Keratinocyte (primary cell): Measurements from ENCODE around the gene FANCC. TPM values are rescaled to one million over a fixed set of nuclear protein-coding genes. Genes with fewer than 3 reads are reported as not detected.

ENCODE experiments used
- DNase-seq: peaks from one replicate; pipeline ENCODE4 v3.0.0-alpha.2; 2011; ENCODE audit warnings: low read depth, missing footprints, low spot score
- FAIRE-seq: peaks from 2 replicates; lab custom pipeline; 2011; peaks lifted over from hg19 to GRCh38; lab: Jason Lieb, UNC
- H2AFZ ChIP-seq: 2 replicates; pipeline ENCODE4 v1.6.0; 2012; ENCODE audit warnings: low read length, control low read depth, inconsistent platforms; ENCODE audit not compliant: control insufficient read depth
- H3K27ac ChIP-seq: 2 replicates; pipeline ENCODE4 v1.5.1; 2011; ENCODE audit warnings: low read length; ENCODE audit not compliant: control insufficient read depth, insufficient read depth
- H3K27me3 ChIP-seq: 3 replicates; pipeline ENCODE4 v1.6.0; 2011; ENCODE audit warnings: low read length; ENCODE audit not compliant: control insufficient read depth, insufficient read depth; ENCODE audit errors: extremely low read depth
- H3K36me3 ChIP-seq, 2 experiments: 2 replicates in 1 of 2; 3 replicates in 1 of 2; pipeline ENCODE4 v1.5.1; 2011; ENCODE audit warnings: low read length in 2 of 2, mild to moderate bottlenecking in 1 of 2; ENCODE audit not compliant: control insufficient read depth in 2 of 2, insufficient read depth in 2 of 2; ENCODE audit errors: extremely low read depth in 1 of 2
- H3K4me1 ChIP-seq: 3 replicates; pipeline ENCODE4 v1.5.1; 2011; ENCODE audit warnings: low read length; ENCODE audit not compliant: control insufficient read depth, insufficient read depth; ENCODE audit errors: extremely low read depth
- H3K4me2 ChIP-seq: 3 replicates; pipeline ENCODE4 v1.6.0; 2011; ENCODE audit warnings: low read depth, low read length; ENCODE audit not compliant: control insufficient read depth, insufficient read depth; ENCODE audit errors: extremely low read depth
- H3K4me3 ChIP-seq, 3 experiments: fragments of 200-600 bp in 1 of 3; sonication (generic) in 1 of 3; 2 replicates in 2 of 3; 3 replicates in 1 of 3; pipeline ENCODE4 v1.5.1; 2011 to 2016; ENCODE audit warnings: low read length in 3 of 3, mild to moderate bottlenecking in 3 of 3, control low read depth in 2 of 3, inconsistent platforms in 1 of 3, low read depth in 1 of 3, mixed read lengths in 1 of 3, mixed run types in 1 of 3, moderate library complexity in 1 of 3; ENCODE audit not compliant: control insufficient read depth in 2 of 3, insufficient read depth in 2 of 3; ENCODE audit errors: extremely low read depth in 1 of 3
- H3K79me2 ChIP-seq: 2 replicates; pipeline ENCODE4 v1.6.0; 2012; ENCODE audit warnings: low read length; ENCODE audit not compliant: control insufficient read depth, insufficient read depth
- H3K9ac ChIP-seq: 3 replicates; pipeline ENCODE4 v1.6.0; 2011; ENCODE audit warnings: low read length; ENCODE audit not compliant: control insufficient read depth, insufficient read depth; ENCODE audit errors: extremely low read depth
- H3K9me1 ChIP-seq: 3 replicates; pipeline ENCODE4 v1.6.0; 2011; ENCODE audit warnings: low read length; ENCODE audit not compliant: control insufficient read depth, insufficient read depth; ENCODE audit errors: extremely low read depth
- H3K9me3 ChIP-seq: 2 replicates; pipeline ENCODE4 v1.5.1; 2012; ENCODE audit warnings: low read depth, low read length; ENCODE audit not compliant: control insufficient read depth
- H4K20me1 ChIP-seq: 3 replicates; pipeline ENCODE4 v1.6.0; 2011; ENCODE audit warnings: low read length; ENCODE audit not compliant: control insufficient read depth, insufficient read depth; ENCODE audit errors: extremely low read depth
- CTCF ChIP-seq, 3 experiments: IDR thresholded peaks in 1 of 3; conservative IDR thresholded peaks in 1 of 3; optimal IDR thresholded peaks in 1 of 3; 2 replicates in 2 of 3; 3 replicates in 1 of 3; pipeline versions ENCODE3 to v1.5.1; 2011; ENCODE audit warnings: low read length in 3 of 3, mild to moderate bottlenecking in 3 of 3, moderate library complexity in 2 of 3, control low read depth in 1 of 3, inconsistent platforms in 1 of 3; ENCODE audit not compliant: insufficient read depth in 2 of 3; ENCODE audit errors: extremely low read depth in 1 of 3
- EZH2 ChIP-seq: IDR thresholded peaks from one replicate; pipeline ENCODE4 v1.6.1; 2012; ENCODE audit warnings: inconsistent platforms, mild to moderate bottlenecking, low read length, moderate library complexity
- dilution Hi-C: fragments of 300-500 bp; cut with MboI; formaldehyde crosslinking; loops from one replicate; pipeline ENCODE4 v1.7.0; 2020; ENCODE audit warnings: low sequenced_read_pairs; ENCODE audit not compliant: extremely low pct_ligation_motif_present
- polyA plus RNA-seq, 5 experiments: library from polyadenylated mRNA; depleted of rRNA in 3 of 5; stranded (reverse) in 3 of 5; stranded (forward) in 1 of 5; unstranded in 1 of 5; fragments of >200 nt; gene quantifications; 1 replicate in 1 of 5; 2 replicates in 3 of 5; 3 replicates in 1 of 5; pipeline versions ENCODE4 v1.2.1 to v1.2.3, GENCODE V29; 2011 to 2012; ENCODE audit warnings: missing spikeins in 2 of 5, low read depth in 1 of 5, low replicate concordance in 1 of 5

FANCC gene
- polyA plus RNA-seq, 1 donor (not counting 4 experiments of a cell fraction or from before 2014, with no cell fraction given): 8.3 TPM

- Histone ChIP-seq H3K9me1 (no peaks in the 10 kb centered on the region), H3K4me2 (no peak overlapping the region), H3K4me3 (no peak overlapping the region), H3K9me3 (no peaks in the 10 kb centered on the region), H2AFZ (no peak overlapping the region), H3K9ac (no peak overlapping the region), H3K36me3 (no peaks in the 10 kb centered on the region), H3K27ac (no peak overlapping the region), H4K20me1 (no peaks in the 10 kb centered on the region), H3K4me1 (no peaks in the 10 kb centered on the region), H3K27me3 (no peaks in the 10 kb centered on the region), H3K79me2 (no peaks in the 10 kb centered on the region)
- FAIRE-seq (no peak), DNase-seq (no peak)
- dilution Hi-C loops: no loop called here
- TF ChIP-seq CTCF (optimal IDR thresholded peaks at IDR 0.05 in 1 of 3, IDR thresholded peaks at IDR 0.05 in 1 of 3, conservative IDR thresholded peaks at IDR 0.05 in 1 of 3; ENCODE audit: extremely low read depth in 1 of 3, insufficient read depth in 2 of 3, low read length in 3 of 3) (no peak), EZH2 (no peak)
These were observed 143.5 kb downstream of the FANCC start for GRCh38 chr9:95174038-95174437.

GRCh38 chr9:95171596-95171995 is 145.9 kb downstream of the FANCC start:
- dilution Hi-C loops: no loop called here
- H3K79me2 ChIP-seq: no peaks in the 10 kb centered on the region
- H3K27me3 ChIP-seq: no peaks in the 10 kb centered on the region
- no peaks in the 10 kb centered on the region for H3K4me1 ChIP-seq
- FAIRE-seq: no peak
- H3K9me1 ChIP-seq: no peaks in the 10 kb centered on the region
- H3K36me3 ChIP-seq: no peaks in the 10 kb centered on the region
- H2AFZ ChIP-seq: no peak overlapping the region
- no peaks in the 10 kb centered on the region for H4K20me1 ChIP-seq
- H3K4me3 ChIP-seq: no peak overlapping the region
- H3K27ac ChIP-seq: no peak overlapping the region
- H3K9me3 ChIP-seq: no peaks in the 10 kb centered on the region
- no peak overlapping the region for H3K9ac ChIP-seq
- no peak for TF ChIP-seq CTCF (optimal IDR thresholded peaks at IDR 0.05 in 1 of 3, IDR thresholded peaks at IDR 0.05 in 1 of 3, conservative IDR thresholded peaks at IDR 0.05 in 1 of 3; ENCODE audit: extremely low read depth in 1 of 3, insufficient read depth in 2 of 3, low read length in 3 of 3)
- TF ChIP-seq EZH2: no peak
- no peak overlapping the region for H3K4me2 ChIP-seq
- no peak for DNase-seq
